Stimulated activated CD4-positive, alpha-beta T cell treated with anti-CD3 and anti-CD28 coated beads, TNF-alpha, amount 100 ng/mL, for 1 hour (primary cell): Measurements from ENCODE around the gene HLA-DQB1.
A peak's percentile ranks its signal among the peaks of the same experiment; 100 is the strongest.
"Not testable (repeated sequence)": the region's sequence is repeated elsewhere in the genome, so short reads cannot be mapped to it uniquely, and the experiment has no call there.

Source experiments
- DNase-seq, 3 donors: peaks; one replicate each; pipeline ENCODE4 v3.0.0-alpha.2; 2020; ENCODE audit warnings: low read depth in 3 of 3, low spot score in 1 of 3

Gene HLA-DQB1

DNA sequence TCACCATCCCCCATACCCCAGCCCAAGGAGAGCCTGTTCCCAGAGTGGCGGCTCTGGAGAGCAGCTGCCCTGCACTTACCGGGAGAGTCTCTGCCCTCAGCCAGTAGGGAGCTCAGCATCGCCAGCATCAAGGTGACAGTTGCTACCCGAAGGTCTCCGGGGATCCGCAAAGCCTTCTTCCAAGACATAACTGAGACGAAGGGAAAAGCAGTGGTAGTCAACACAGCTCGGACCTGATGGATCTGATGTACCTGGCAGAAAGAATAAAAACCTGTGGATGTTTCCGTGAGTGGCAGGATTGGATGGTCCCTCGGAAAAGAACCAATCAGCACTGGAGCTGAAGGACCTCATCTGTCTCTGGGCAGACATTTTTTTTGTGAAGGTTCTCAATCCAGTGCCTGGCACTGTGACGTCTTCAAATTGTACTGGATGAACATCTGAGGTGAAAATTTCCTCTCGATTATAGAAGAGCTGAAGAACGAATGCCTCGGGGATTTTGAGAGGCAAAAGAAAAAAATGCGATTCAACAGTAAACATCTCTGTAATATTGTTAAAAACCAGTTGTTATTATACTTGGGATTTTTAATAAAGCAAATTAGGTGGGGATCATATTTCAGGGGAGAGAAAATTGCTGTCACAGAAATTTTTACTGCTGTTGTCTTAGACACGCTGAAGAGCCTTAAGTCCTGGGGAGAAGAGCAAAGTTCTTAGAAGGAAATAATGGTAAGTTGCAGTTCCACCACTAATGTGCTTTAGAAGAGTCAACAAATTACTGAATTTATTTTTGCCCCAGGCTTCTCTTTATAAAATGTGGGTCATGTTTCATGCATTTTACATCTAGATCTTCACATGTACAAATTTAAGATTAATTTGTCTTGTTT, at the start of gene HLA-DQB1:
TSS of gene HLA-DQB1 (minus strand) at position 238 of the 881 bp plus-strand sequence. CDS start at position 188, 50 bp downstream.
- peak in 2 of 3 donors; percentile 13 to 17 for DNase-seq

DNA sequence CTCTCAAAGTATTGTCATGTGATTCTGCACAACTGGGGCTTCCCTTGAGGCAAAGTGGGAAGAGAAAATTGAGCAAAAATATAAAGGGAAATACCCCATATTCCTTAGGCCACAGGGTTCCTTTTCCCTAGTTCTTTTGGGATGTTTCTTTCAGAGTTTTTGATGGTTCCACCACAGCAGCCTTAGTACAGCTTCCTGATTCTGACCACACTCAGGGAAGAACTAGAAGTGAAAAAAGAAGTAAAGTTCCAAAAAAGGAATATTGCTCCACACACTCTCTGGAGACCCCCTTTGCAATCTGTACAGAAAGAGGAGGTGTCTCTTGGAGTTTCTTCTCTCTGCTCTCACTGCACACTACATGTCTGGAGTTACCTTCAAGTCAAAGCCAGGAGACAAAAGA, 46.8 kb upstream of the HLA-DQB1 start:
- DNase-seq, result no peak

DNA sequence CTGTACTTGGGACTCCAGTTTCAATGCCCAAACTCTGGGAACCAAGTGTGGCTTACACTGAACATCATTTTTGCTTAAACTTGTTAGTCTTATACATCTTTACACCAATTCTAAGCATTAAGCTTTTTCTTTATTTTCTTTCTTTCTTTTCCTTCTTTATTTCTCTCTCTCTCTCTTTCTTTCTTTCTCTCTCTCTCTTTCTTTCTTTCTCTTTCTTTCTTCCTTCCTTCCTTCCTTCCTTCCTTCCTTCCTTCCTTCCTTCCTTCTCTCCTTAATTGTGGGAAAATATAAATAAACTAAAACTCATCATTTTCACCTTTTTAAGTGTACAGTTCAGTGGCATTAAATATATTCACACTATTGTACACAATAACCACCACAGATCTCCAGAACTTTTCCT, 43.2 kb upstream of the HLA-DQB1 start:
- DNase-seq, result no peak

DNA sequence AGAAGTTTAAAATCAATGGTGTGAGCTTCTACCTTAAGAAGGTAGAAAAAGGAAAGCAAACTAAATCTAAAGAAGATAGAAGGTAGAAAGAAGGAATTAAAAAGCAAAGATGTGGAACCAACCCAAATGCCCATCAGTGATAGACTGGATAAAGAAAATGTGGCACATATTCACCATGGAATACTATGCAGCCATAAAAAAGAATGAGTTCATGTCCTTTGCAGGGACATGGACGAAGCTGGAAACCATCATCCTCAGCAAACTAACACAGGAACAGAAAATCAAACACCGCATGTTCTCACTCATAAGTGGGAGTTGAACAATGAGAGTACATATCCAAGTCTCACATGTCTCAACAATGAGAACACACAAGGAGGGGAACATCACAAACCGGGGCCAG, 38.7 kb upstream of the HLA-DQB1 start:
- DNase-seq, result not testable (repeated sequence)

DNA sequence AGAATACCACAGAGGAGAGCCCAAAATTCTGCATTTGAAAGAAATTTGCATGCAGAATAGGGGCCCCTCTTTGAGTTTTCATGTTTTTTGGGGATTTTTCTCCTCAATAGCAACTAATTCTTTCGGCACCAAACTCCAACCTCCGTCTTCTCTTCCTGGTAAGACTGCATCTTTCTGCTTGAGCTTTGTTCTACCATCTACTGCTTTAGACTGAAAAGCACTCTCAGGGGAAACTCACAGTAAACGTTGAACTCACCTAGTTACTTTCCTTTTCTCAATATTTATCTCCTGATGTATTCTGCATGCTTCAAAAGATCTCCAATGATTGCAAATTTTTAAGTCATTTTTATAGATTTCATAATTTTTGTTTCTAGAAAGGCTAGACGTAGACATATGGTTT, 36.9 kb upstream of the HLA-DQB1 start:
- DNase-seq, result no peak

DNA sequence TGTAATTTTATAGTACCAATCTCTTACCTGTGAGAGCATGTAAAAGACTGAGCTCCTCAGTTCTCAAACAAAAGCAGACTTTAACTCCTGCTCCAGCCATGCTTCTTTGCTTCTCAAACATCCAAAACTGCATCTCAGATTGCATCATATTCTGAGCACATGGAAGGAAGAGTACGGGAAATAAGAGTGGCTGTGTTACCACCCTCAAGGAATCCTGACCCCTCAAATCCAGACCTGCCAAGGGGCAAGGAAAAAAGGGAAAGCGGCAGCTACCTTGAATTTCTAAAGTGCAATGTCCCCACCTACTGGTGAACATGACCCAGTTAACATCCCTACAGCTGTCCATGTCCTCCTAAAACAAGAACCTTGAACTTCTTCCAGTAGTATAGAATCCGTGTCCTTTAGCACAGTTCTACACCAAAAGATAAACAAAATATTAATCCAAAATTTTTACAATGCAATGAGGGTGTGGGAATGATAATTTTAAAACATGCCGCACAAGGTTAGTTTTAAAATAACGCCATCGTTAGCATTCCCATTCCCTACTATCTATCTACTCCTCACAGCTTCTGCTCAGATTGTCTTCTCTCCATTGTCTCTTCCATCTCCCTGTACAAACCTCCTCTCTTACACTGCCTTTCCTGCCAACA, 34.1 kb upstream of the HLA-DQB1 start:
- DNase-seq, result no peak

DNA sequence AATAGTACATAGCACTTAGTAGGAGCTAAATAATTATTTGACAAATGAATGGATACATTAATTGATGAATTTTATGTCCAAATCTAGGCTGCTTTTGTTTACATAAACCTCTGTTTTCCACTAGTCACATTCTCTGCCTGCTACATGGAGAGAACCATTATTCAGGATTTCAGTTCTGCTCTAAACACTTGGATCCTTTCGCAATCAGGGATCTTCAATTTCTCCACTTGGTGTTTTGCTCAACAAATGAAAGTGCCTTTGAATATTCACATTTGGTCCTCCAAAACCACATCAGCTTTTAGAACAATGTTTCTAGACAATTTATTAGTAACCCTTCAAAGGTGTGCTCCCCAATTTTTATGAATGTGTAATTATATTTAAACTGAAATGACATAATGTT, 30.6 kb upstream of the HLA-DQB1 start:
- no peak for DNase-seq

DNA sequence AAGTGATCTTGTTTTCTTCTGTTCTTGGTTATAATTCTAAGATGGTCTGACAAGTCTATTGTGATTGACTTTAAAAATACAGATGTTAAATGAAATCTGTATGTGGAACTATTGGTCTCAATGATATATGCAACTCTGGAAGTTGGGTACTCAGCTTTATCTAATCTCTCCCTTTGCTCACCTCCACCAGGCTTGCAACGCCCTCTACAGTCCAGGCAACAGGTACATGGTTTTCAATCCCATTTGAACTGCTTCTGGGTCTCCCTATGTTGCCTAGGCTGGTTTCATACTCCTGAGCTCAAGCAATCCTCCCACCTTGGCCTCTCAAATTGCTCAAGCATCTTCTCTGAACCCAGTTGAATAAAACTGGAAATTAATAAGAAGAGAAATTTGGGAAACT, 25.6 kb upstream of the HLA-DQB1 start:
- peak in 2 of 3 donors; percentile 25 to 29 for DNase-seq

DNA sequence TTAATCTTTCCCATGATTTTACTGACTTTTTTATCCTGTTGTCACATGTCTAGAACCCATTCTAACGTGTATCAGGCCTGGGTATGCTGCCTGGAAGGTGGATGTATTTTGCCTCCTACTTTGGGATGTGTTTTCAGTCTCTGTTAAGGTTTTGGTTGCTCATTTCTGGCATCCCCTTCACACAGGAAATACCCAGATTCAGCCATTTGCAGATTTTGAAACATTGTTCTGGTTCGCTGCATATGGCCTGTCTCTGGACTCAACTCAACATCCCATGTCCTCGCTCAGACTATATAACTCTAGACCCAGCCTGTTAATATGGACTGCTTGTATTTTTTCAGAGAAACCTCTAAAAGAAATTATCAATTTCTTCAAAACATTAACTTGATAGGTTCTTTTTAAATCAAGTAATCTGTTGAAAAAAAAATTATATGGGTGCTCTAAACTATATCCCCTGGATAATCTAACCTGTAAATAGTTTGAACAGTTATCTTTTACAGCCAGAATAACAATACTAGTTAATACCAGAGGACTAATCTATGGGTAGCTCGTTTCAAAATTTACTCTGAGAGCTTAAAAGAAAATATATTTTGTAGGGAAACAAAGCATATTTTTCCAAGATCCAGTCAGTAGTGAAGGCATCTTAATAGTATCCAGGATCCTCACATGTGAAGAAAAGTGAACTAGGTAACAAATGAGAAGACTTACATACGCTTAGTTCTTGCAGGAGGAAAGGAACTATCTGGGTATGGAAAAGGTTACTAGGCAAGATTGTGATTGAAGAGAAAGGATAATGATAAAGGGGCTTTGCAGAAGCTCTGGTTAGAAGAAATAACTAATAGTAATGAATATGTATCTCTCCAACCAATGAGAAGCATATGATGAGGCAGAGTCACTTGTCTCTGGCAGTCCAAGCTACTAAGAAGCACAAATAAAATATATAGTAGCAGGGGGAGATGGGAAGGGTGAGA, 23.4 kb upstream of the HLA-DQB1 start:
- DNase-seq, result no peak

DNA sequence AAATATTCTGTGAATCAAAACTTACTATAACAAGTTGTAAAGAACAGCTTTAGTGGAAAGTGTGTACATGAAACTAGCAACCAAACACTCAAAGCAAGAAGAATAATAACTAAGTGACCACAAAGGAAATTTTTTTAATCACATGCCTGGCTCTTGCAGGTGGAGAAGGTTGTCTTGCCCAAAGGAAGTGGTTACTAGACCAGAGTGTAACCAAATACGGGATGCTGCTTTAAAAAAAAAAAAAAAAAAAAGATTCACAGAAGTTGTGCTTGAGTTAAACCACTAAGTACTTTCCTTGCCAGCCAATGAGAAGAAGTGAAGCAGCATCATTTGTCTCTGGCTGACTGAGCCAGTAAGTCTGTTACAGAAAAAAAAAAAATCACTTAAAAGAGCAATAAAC, 19.1 kb upstream of the HLA-DQB1 start:
- DNase-seq, result no peak

DNA sequence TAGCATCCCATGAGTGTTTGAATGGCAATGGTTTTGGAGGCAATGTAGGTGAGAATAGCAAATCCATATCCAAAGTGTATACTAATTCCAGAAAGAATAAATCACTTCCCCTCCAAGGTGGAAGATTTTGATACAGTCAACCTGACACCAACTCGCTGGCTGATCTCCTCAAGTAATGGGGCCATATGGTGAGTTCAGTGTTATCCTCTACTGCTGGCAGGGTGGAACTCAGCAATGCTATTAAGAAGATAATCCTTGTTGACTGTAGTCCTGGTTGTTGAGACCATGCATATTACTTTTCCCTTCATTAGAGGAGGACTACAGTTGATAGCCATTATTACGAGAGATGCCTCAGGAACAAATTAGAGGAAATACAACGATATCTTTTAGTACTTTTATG, 17.8 kb upstream of the HLA-DQB1 start:
- no peak for DNase-seq

DNA sequence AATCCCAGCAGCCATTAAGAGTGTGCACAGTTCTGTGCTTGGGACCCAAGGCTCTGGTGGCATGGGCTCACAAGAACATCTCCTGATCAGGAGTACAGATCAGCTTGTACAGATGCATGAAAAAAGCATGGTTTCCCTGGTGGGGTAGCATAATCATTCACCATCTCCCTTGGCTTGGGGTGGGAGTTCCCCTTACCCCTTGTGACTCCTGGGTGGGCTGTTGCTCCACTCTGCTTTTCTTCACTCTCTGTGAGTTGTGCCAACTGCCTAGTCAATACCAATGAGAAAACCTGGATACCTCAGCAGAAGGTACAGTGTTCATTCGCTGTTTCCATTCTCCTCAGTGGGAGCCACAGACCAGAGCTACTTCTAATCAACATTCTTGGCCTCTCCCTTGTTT, 13.6 kb upstream of the HLA-DQB1 start:
- no peak for DNase-seq

DNA sequence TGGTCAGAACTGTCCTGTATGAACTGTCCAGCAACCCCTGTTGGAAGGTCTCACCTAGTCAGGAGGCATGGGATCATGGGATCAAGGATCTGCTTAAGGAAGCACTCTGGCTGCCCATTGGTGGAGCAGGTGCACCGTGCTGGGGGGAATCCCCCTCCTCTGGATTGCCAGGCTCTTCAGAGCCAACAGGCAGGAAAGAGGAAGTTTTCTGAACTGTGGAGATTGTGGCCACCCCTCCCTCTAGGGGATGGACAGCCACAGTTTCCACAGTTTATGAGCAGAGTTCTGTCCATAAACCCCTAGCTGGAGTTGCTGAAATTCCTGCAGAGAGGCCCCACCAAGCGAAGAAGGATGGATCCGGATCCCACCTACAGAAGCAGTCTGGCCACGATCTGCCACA, 13.0 kb upstream of the HLA-DQB1 start:
- no peak for DNase-seq

DNA sequence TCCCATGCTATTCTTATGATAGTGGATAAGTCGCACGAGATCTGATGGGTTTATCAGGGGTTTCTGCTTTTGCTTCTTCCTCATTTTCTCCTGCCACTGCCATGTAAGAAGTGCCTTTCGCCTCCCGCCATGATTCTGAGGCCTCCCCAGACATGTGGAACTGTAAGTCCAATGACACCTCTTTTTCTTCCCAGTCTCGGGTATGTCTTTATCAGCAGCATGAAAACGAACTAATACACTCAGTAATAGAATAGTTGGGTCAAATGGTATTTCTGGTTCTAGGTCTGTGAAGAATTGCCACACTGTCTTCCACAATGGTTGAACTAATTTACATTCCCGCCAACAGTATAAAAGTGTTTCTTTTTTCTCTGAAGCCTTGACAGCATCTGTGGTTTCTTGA, 7.7 kb upstream of the HLA-DQB1 start:
- not testable (repeated sequence) for DNase-seq

DNA sequence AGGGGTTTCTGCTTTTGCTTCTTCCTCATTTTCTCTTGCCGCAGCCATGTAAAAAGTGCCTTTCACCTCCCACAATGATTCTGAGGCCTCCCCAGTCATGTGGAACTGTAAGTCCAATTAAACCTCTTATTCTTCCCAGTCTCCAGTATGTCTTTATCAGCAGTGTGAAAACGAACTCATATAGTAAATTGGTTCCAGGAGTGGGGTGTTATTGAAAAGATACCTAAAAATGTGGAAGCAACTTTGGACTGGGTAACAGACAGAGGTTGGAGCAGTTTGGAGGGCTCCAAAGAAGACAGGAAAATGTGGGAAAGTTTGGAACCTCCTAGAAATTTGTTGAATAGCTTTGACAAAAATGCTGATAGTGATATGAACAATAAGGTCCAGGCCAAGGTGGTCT, 5.5 kb upstream of the HLA-DQB1 start:
- not testable (repeated sequence) for DNase-seq

DNA sequence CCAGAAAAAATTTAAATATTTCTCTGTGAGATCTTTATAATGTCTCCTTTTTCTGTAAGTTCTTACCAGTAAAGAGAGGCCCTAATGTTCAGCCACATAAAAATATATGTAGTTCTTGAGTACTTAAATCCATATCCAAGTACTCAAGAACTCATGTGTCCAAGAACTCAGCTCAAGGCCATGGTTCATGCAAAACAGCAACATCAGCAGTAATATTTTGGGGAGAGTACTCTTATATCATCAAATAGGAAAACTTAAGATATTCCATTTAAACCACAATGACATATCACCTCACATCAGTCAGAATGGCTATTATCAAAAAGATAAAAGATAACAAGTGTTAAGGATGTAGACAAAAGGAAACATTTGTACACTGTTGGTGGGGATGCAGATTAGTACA, 3.4 kb upstream of the HLA-DQB1 start:
- DNase-seq, result no peak

DNA sequence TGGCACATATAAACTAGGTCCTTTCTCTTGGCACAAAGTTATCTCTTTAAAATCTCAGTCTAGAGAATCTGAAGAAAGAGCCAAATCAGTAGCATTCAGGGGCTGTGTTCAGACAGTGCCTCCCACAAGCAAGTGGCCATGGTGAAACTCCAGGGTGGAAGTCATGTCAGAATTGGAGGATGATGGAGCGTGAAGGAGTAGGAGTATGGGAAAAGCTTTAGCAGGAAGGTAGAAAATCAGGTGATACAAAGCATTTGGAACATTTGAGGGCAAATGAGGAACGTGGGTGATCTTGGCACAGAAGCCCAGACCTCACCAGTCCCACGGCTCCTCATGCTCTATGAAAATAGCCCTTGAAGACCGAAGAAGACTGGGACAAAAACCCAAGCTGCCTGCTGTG, 2.8 kb upstream of the HLA-DQB1 start:
- DNase-seq, result no peak

DNA sequence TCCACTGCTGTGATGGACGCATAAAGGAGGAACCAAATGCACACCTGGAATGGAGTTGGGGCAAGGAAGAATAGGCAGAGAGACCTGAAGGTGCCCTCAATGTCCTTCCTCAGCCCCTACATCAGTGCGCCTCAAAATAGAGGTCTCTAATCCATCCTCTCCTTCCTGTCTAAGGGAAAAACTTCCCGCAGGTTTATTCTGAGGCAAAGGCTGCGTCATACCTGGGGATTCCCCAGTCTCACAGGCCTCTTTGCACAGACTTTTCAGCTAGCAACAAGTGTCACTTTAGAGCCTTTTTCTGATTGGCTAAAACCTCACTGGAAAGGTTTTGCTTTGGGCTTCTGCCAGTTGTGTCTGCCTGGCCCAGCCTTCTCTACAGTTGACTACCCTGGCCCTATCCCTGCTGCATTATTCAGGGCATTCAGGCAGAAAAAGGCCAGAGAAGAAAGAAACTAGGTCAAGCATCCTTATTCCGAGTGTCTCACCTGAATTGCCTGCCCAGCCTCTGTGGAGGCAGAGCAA, 1.8 kb upstream of the HLA-DQB1 start:
- DNase-seq, result peak in 1 of 3 donors; percentile 22

DNA sequence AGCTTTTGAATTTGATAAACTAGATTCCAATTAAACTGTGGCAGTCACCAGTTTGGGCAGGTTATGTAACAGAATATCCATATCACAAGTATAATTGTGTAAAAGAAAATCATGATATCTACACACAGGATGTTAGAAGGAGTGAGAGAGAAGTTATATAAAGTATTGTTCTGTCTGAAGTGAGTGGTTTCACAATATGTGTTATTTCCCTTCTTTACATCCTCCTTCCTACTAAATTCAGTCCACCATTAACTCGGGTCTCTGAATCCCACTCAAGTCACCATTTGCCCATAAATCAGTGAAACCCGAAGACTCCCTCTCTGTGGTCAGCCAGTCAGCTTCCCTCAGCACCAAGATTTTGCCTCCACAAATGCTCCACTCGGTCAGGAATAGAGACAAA, 796 bp downstream of the HLA-DQB1 start:
- no peak for DNase-seq

DNA sequence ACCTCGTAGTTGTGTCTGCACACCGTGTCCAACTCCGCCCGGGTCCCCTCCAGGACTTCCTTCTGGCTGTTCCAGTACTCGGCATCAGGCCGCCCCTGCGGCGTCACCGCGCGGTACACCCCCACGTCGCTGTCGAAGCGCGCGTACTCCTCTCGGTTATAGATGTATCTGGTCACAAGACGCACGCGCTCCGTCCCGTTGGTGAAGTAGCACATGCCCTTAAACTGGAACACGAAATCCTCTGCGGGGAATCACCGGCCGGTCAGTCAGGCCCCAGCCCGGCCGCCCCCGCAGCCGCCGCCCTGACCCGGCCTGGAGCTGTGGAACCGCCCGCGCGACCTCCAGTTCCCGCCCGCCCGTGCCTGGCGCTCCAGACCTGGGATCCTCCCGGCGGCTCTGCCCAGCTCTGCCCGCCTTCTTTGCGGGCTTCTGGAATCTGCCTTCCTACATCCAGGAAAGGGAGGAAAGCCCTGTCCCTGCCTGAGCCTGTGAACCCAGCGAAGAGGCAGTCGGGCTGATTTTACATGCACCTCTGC, 1.6 kb downstream of the HLA-DQB1 start:
- DNase-seq, result peak in 2 of 3 donors; percentile 9 to 25

DNA sequence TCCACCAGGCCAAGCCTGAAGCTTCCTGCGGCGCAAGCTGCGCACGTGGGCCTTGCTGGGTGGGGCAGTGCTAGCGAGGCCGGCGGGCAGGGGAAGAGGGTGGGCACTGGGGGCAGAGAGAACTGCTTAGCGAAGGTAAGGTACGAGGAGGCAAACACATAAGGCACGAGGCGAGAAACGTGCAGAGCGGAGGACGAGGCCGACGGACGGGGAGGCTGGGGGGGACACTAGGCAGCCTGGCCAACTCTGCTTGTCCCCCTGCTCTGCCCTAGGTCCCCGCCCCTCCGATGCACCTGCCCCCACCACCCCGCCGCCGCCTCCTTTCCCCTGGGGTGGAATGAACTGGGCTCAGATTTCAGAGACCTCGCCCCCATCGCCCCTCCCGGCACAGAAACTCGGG, 2.1 kb downstream of the HLA-DQB1 start:
- DNase-seq, result no peak
